ENCODE measurements around the gene SLC49A4. TPM values are rescaled to one million over a fixed set of nuclear protein-coding genes. Genes with fewer than 3 reads are reported as not detected.

The SLC49A4 gene
- total RNA-seq, 1 experiment from 2014 or later: 16.1 TPM

- H3K9me3 Mint-ChIP-seq (ENCODE audit: low read depth, unreplicated experiment): no peaks in the 10 kb centered on the region
- no peaks in the 10 kb centered on the region for H3K36me3 Mint-ChIP-seq (ENCODE audit: insufficient read depth, unreplicated experiment)
- no peak overlapping the region for H3K4me3 Mint-ChIP-seq (ENCODE audit: low read depth, unreplicated experiment)
- H3K27ac Mint-ChIP-seq (ENCODE audit: unreplicated experiment): no peak overlapping the region
- H3K4me1 Mint-ChIP-seq (ENCODE audit: low read depth, unreplicated experiment): no peaks in the 10 kb centered on the region
- no peaks in the 10 kb centered on the region for H3K27me3 Mint-ChIP-seq (ENCODE audit: unreplicated experiment)
- CTCF ChIA-PET: interaction anchor here (0.6 to 1.3 kb wide), 10 partner anchors 32 to 346 kb away, joined by 3 to 10 read pairs (median 4); partner anchors contain the start of genes HSPBAP1 and SEMA5B
- peak; percentile 32 for DNase-seq
- intact Hi-C loops (cut with micrococcal nuclease; ENCODE audit: unreplicated experiment): loop anchor here (1.0 to 2.0 kb wide), 2 partner anchors 100 to 273 kb away; no protein-coding TSS in a partner anchor
- TF ChIP-seq CTCF (IDR thresholded peaks at IDR 0.05; ENCODE audit: unreplicated experiment): peak; percentile 59
- BruUV-seq (replicated peaks): no TSS peak
These were observed 39.9 kb upstream of the SLC49A4 start for GRCh38 chr3:122754929-122755328.

- DNase-seq: no peak
- Mint-ChIP-seq H3K4me3 (ENCODE audit: low read depth, unreplicated experiment) (no peak overlapping the region), H3K9me3 (ENCODE audit: low read depth, unreplicated experiment) (no peaks in the 10 kb centered on the region), H3K36me3 (ENCODE audit: insufficient read depth, unreplicated experiment) (no peaks in the 10 kb centered on the region), H3K27ac (ENCODE audit: unreplicated experiment) (no peak overlapping the region), H3K27me3 (ENCODE audit: unreplicated experiment) (no peaks in the 10 kb centered on the region), H3K4me1 (ENCODE audit: low read depth, unreplicated experiment) (no peaks in the 10 kb centered on the region)
- TF ChIP-seq CTCF (IDR thresholded peaks at IDR 0.05; ENCODE audit: unreplicated experiment): no peak
- no TSS peak for BruUV-seq (replicated peaks)
- CTCF ChIA-PET: interaction anchor here (0.6 to 1.3 kb wide), 11 partner anchors 31 to 465 kb away, joined by 3 to 10 read pairs (median 4); partner anchors contain the start of genes HSPBAP1 and SEMA5B
- intact Hi-C loops (cut with micrococcal nuclease; ENCODE audit: unreplicated experiment): loop anchor here (1.0 to 2.0 kb wide), 2 partner anchors 99 to 273 kb away; no protein-coding TSS in a partner anchor
These were observed 39.4 kb upstream of the SLC49A4 start for GRCh38 chr3:122755491-122755890.

- CTCF ChIA-PET: no interaction called here
- no peak overlapping the region for H3K4me3 Mint-ChIP-seq (ENCODE audit: low read depth, unreplicated experiment)
- H3K36me3 Mint-ChIP-seq (ENCODE audit: insufficient read depth, unreplicated experiment): no peaks in the 10 kb centered on the region
- no peak for DNase-seq
- no peak for TF ChIP-seq CTCF (IDR thresholded peaks at IDR 0.05; ENCODE audit: unreplicated experiment)
- H3K4me1 Mint-ChIP-seq (ENCODE audit: low read depth, unreplicated experiment): no peaks in the 10 kb centered on the region
- no peak overlapping the region for H3K27ac Mint-ChIP-seq (ENCODE audit: unreplicated experiment)
- BruUV-seq (replicated peaks): no TSS peak
- no peaks in the 10 kb centered on the region for H3K27me3 Mint-ChIP-seq (ENCODE audit: unreplicated experiment)
- no peaks in the 10 kb centered on the region for H3K9me3 Mint-ChIP-seq (ENCODE audit: low read depth, unreplicated experiment)
- intact Hi-C loops (cut with micrococcal nuclease; ENCODE audit: unreplicated experiment): no loop called here
These were observed 35.9 kb upstream of the SLC49A4 start for GRCh38 chr3:122758877-122759560.

- TF ChIP-seq CTCF (IDR thresholded peaks at IDR 0.05; ENCODE audit: unreplicated experiment): no peak
- intact Hi-C loops (cut with micrococcal nuclease; ENCODE audit: unreplicated experiment): no loop called here
- H3K27ac Mint-ChIP-seq (ENCODE audit: unreplicated experiment): no peak overlapping the region
These were observed 34.2 kb upstream of the SLC49A4 start for GRCh38 chr3:122760453-122761271.

More at GRCh38 chr3:122760453-122761271, 34.2 kb upstream of the SLC49A4 start:
- Mint-ChIP-seq H3K36me3 (ENCODE audit: insufficient read depth, unreplicated experiment) (no peaks in the 10 kb centered on the region), H3K4me1 (ENCODE audit: low read depth, unreplicated experiment) (no peaks in the 10 kb centered on the region), H3K27me3 (ENCODE audit: unreplicated experiment) (no peaks in the 10 kb centered on the region), H3K9me3 (ENCODE audit: low read depth, unreplicated experiment) (no peaks in the 10 kb centered on the region), H3K4me3 (ENCODE audit: low read depth, unreplicated experiment) (no peak overlapping the region)
- DNase-seq: peak; percentile 13
- CTCF ChIA-PET: no interaction called here
- BruUV-seq (replicated peaks): no TSS peak

Measured in Calu3 (cell line).